ENCODE results near the gene AGMO. TPM values are rescaled to one million over a fixed set of nuclear protein-coding genes. Genes with fewer than 3 reads are reported as not detected.

AGMO gene
- total RNA-seq, 3 donors from 2014 or later (not counting 1 experiment from before 2014, with no cell fraction given) = not detected

DNA sequence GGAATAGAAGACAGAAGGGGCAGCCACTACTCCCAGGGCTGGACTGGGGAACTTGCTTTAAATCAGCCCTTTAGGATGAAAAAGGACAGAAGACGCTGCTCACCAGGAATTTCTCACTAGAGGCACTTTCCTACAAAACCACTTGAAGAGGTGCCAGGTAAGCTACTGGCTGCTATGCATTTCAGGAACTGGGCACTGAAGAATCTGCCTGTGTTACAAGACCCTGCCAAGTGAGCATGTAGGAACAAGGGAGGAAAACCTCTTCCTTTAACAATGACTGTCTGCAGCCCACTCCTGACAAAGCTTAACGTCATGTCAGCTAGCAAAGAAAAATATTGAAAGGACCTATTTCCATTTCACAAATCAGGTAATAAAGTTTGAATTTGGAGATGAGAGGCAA, 5.8 kb upstream of the AGMO start:
- H3K36me3 ChIP-seq (ENCODE audit: control insufficient read depth, insufficient read depth, low read length) = no peaks in the 10 kb centered on the region
- intact Hi-C loops (cut with micrococcal nuclease) = no loop called here
- DNase-seq (no peak), ATAC-seq (no peak)
- H3K4me1 ChIP-seq (ENCODE audit: control insufficient read depth, insufficient read depth, low read length) = no peaks in the 10 kb centered on the region
- H3K27me3 Mint-ChIP-seq (ENCODE audit: low read depth in 2 of 2) = no peaks in the 10 kb centered on the region
- H3K9me3 ChIP-seq (ENCODE audit: control insufficient read depth, insufficient read depth, low read length) = no peaks in the 10 kb centered on the region
- no peak overlapping the region for H3K4me3 ChIP-seq (ENCODE audit: low read length)
- no peaks in the 10 kb centered on the region for H3K36me3 Mint-ChIP-seq
- no peak overlapping the region for H3K27ac ChIP-seq (ENCODE audit: low read length)
- H3K27me3 ChIP-seq (ENCODE audit: control insufficient read depth, insufficient read depth, low read length) = no peaks in the 10 kb centered on the region
- H3K9me3 Mint-ChIP-seq = peaks cover 5 to 19% of the 10 kb centered on the region in 2 donors
- H3K27ac Mint-ChIP-seq = no peak overlapping the region
- TF ChIP-seq, protein P1, sequence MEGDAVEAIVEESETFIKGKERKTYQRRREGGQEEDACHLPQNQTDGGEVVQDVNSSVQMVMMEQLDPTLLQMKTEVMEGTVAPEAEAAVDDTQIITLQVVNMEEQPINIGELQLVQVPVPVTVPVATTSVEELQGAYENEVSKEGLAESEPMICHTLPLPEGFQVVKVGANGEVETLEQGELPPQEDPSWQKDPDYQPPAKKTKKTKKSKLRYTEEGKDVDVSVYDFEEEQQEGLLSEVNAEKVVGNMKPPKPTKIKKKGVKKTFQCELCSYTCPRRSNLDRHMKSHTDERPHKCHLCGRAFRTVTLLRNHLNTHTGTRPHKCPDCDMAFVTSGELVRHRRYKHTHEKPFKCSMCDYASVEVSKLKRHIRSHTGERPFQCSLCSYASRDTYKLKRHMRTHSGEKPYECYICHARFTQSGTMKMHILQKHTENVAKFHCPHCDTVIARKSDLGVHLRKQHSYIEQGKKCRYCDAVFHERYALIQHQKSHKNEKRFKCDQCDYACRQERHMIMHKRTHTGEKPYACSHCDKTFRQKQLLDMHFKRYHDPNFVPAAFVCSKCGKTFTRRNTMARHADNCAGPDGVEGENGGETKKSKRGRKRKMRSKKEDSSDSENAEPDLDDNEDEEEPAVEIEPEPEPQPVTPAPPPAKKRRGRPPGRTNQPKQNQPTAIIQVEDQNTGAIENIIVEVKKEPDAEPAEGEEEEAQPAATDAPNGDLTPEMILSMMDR (IDR thresholded peaks at IDR 0.05) = no peak
- H3K4me1 Mint-ChIP-seq = no peaks in the 10 kb centered on the region
- H3K4me3 Mint-ChIP-seq = no peak overlapping the region
- WGBS (ENCODE audit: insufficient coverage) = 71% methylated on average over 1 of the region's 2 CpGs

DNA sequence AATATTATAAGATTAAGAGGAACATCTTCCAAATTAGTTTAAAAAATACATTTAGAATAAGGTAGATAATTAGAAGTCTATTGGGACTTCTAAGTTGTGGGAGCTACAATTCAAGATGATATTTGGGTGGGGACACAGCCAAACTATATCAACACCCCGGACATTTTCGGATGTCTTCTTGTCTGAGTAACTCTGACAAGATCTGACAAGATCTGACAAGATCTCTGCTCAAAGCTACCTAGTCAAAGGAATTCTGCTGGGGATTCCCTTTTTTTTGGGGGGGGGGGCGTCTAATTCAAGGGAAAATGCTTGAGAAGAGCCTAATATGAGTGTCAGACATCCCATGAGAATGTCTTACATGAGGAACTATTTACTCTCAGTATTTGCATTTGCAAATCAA, 5.2 kb upstream of the AGMO start:
- no peaks in the 10 kb centered on the region for H3K36me3 Mint-ChIP-seq
- Histone ChIP-seq H3K9me3 (ENCODE audit: control insufficient read depth, insufficient read depth, low read length) (no peaks in the 10 kb centered on the region), H3K27ac (ENCODE audit: low read length) (no peak overlapping the region), H3K36me3 (ENCODE audit: control insufficient read depth, insufficient read depth, low read length) (no peaks in the 10 kb centered on the region), H3K4me3 (ENCODE audit: low read length) (no peak overlapping the region), H3K4me1 (ENCODE audit: control insufficient read depth, insufficient read depth, low read length) (no peaks in the 10 kb centered on the region), H3K27me3 (ENCODE audit: control insufficient read depth, insufficient read depth, low read length) (no peaks in the 10 kb centered on the region)
- H3K4me1 Mint-ChIP-seq = no peaks in the 10 kb centered on the region
- intact Hi-C loops (cut with micrococcal nuclease) = no loop called here
- 92% methylated on average over 2 of the region's 3 CpGs for WGBS (ENCODE audit: insufficient coverage)
- H3K27me3 Mint-ChIP-seq (ENCODE audit: low read depth in 2 of 2) = no peaks in the 10 kb centered on the region
- H3K9me3 Mint-ChIP-seq = peaks cover 5 to 19% of the 10 kb centered on the region in 2 donors
- TF ChIP-seq, protein P1 (IDR thresholded peaks at IDR 0.05) = no peak
- no peak overlapping the region for H3K4me3 Mint-ChIP-seq
- no peak for DNase-seq
- ATAC-seq = no peak
- no peak overlapping the region for H3K27ac Mint-ChIP-seq

GRCh38 chr7:15566476-15566875, 4.7 kb upstream of the AGMO start:
- no peaks in the 10 kb centered on the region for H3K36me3 Mint-ChIP-seq
- no peaks in the 10 kb centered on the region for H3K27me3 Mint-ChIP-seq (ENCODE audit: low read depth in 2 of 2)
- H3K27me3 ChIP-seq (ENCODE audit: control insufficient read depth, insufficient read depth, low read length) = no peaks in the 10 kb centered on the region
- no peaks in the 10 kb centered on the region for H3K4me1 ChIP-seq (ENCODE audit: control insufficient read depth, insufficient read depth, low read length)
- peaks cover 5 to 19% of the 10 kb centered on the region in 2 donors for H3K9me3 Mint-ChIP-seq
- DNase-seq (no peak), ATAC-seq (no peak)
- H3K4me3 Mint-ChIP-seq = no peak overlapping the region
- H3K36me3 ChIP-seq (ENCODE audit: control insufficient read depth, insufficient read depth, low read length) = no peaks in the 10 kb centered on the region
- H3K27ac ChIP-seq (ENCODE audit: low read length) = no peak overlapping the region
- no peak overlapping the region for H3K4me3 ChIP-seq (ENCODE audit: low read length)
- TF ChIP-seq, protein P1 (IDR thresholded peaks at IDR 0.05) = no peak
- intact Hi-C loops (cut with micrococcal nuclease) = no loop called here
- no peak overlapping the region for H3K27ac Mint-ChIP-seq
- no peaks in the 10 kb centered on the region for H3K4me1 Mint-ChIP-seq
- WGBS (ENCODE audit: insufficient coverage) = 78% methylated on average over 5 of the region's 5 CpGs
- peaks cover 4% of the 10 kb centered on the region for H3K9me3 ChIP-seq (ENCODE audit: control insufficient read depth, insufficient read depth, low read length)

- Histone ChIP-seq H3K36me3 (ENCODE audit: control insufficient read depth, insufficient read depth, low read length) (no peaks in the 10 kb centered on the region), H3K9me3 (ENCODE audit: control insufficient read depth, insufficient read depth, low read length) (peaks cover 4% of the 10 kb centered on the region), H3K27ac (ENCODE audit: low read length) (no peak overlapping the region), H3K4me1 (ENCODE audit: control insufficient read depth, insufficient read depth, low read length) (no peaks in the 10 kb centered on the region), H3K27me3 (ENCODE audit: control insufficient read depth, insufficient read depth, low read length) (no peaks in the 10 kb centered on the region), H3K4me3 (ENCODE audit: low read length) (no peak overlapping the region)
- intact Hi-C loops (cut with micrococcal nuclease) = no loop called here
- Mint-ChIP-seq H3K4me3 (no peak overlapping the region), H3K4me1 (no peaks in the 10 kb centered on the region), H3K9me3 (peaks cover 8 to 9% of the 10 kb centered on the region in 2 donors), H3K36me3 (no peaks in the 10 kb centered on the region), H3K27me3 (ENCODE audit: low read depth in 2 of 2) (no peaks in the 10 kb centered on the region), H3K27ac (no peak overlapping the region)
- no peak for ATAC-seq
- no peak for DNase-seq
- TF ChIP-seq, protein P1 (IDR thresholded peaks at IDR 0.05) = no peak
- no CpG with 5 or more reads among the region's 1 CpG for WGBS (ENCODE audit: insufficient coverage)
These were observed 847 bp downstream of the AGMO start for GRCh38 chr7:15560968-15561367.

All from natural killer cell (primary cell).